Measurements from ENCODE around the gene ZNF329.

Gene ZNF329

GRCh38 chr19:58095328-58095727, 55.3 kb downstream of the ZNF329 start:
- H3K27ac Mint-ChIP-seq: no peak overlapping the region

GRCh38 chr19:58093071-58093470, 57.5 kb downstream of the ZNF329 start:
- Mint-ChIP-seq H3K36me3 (peaks cover 58% of the 10 kb centered on the region), H3K27me3 (no peaks in the 10 kb centered on the region), H3K27ac (no peak overlapping the region), H3K4me3 (no peak overlapping the region), H3K9me3 (peaks cover 10% of the 10 kb centered on the region), H3K4me1 (peaks cover 28% of the 10 kb centered on the region)
- no peak for ATAC-seq

More at GRCh38 chr19:58095328-58095727, 55.3 kb downstream of the ZNF329 start:
- H3K36me3 Mint-ChIP-seq: peaks cover 49% of the 10 kb centered on the region
- ATAC-seq: no peak
- H3K27me3 Mint-ChIP-seq: no peaks in the 10 kb centered on the region
- H3K4me3 Mint-ChIP-seq: no peak overlapping the region
- H3K4me1 Mint-ChIP-seq: peaks cover 35% of the 10 kb centered on the region
- H3K9me3 Mint-ChIP-seq: peaks cover 14% of the 10 kb centered on the region

GRCh38 chr19:58091251-58091995, 59.2 kb downstream of the ZNF329 start:
- no peak overlapping the region for H3K4me3 Mint-ChIP-seq
- ATAC-seq: no peak
- H3K36me3 Mint-ChIP-seq: peaks cover 60% of the 10 kb centered on the region
- peaks cover 13% of the 10 kb centered on the region for H3K4me1 Mint-ChIP-seq
- H3K9me3 Mint-ChIP-seq: peaks cover 7% of the 10 kb centered on the region
- no peak overlapping the region for H3K27ac Mint-ChIP-seq
- no peaks in the 10 kb centered on the region for H3K27me3 Mint-ChIP-seq

- Mint-ChIP-seq H3K9me3 (peaks cover 7% of the 10 kb centered on the region), H3K4me1 (peaks cover 5% of the 10 kb centered on the region), H3K36me3 (peaks cover 54% of the 10 kb centered on the region), H3K4me3 (no peak overlapping the region), H3K27ac (no peak overlapping the region), H3K27me3 (no peaks in the 10 kb centered on the region)
- no peak for ATAC-seq
These were observed 60.7 kb downstream of the ZNF329 start for GRCh38 chr19:58089846-58090245.

GRCh38 chr19:58088521-58089052, 62.0 kb downstream of the ZNF329 start:
- Mint-ChIP-seq H3K36me3 (peaks cover 64% of the 10 kb centered on the region), H3K4me3 (no peak overlapping the region), H3K9me3 (peaks cover 6% of the 10 kb centered on the region), H3K27me3 (no peaks in the 10 kb centered on the region), H3K27ac (no peak overlapping the region), H3K4me1 (peaks cover 5% of the 10 kb centered on the region)
- no peak for ATAC-seq

GRCh38 chr19:58086825-58087710, 63.5 kb downstream of the ZNF329 start:
- H3K27me3 Mint-ChIP-seq: no peaks in the 10 kb centered on the region
- H3K9me3 Mint-ChIP-seq: no peaks in the 10 kb centered on the region
- ATAC-seq: no peak
- H3K4me1 Mint-ChIP-seq: peaks cover 5% of the 10 kb centered on the region
- H3K4me3 Mint-ChIP-seq: no peak overlapping the region
- H3K27ac Mint-ChIP-seq: no peak overlapping the region
- H3K36me3 Mint-ChIP-seq: peaks cover 63% of the 10 kb centered on the region

- no peak overlapping the region for H3K27ac Mint-ChIP-seq
- no peaks in the 10 kb centered on the region for H3K4me1 Mint-ChIP-seq
- peaks cover 6% of the 10 kb centered on the region for H3K9me3 Mint-ChIP-seq
- no peak for ATAC-seq
- H3K4me3 Mint-ChIP-seq: no peak overlapping the region
- H3K27me3 Mint-ChIP-seq: no peaks in the 10 kb centered on the region
- H3K36me3 Mint-ChIP-seq: peaks cover 73% of the 10 kb centered on the region
These were observed 65.2 kb downstream of the ZNF329 start for GRCh38 chr19:58085348-58085875.

GRCh38 chr19:58084596-58085347, 65.8 kb downstream of the ZNF329 start:
- no peak overlapping the region for H3K4me3 Mint-ChIP-seq
- no peak overlapping the region for H3K27ac Mint-ChIP-seq
- ATAC-seq: no peak
- peaks cover 75% of the 10 kb centered on the region for H3K36me3 Mint-ChIP-seq
- H3K4me1 Mint-ChIP-seq: no peaks in the 10 kb centered on the region
- H3K9me3 Mint-ChIP-seq: peaks cover 13% of the 10 kb centered on the region
- H3K27me3 Mint-ChIP-seq: no peaks in the 10 kb centered on the region

GRCh38 chr19:58083021-58083420, 67.6 kb downstream of the ZNF329 start:
- no peak for ATAC-seq
- no peaks in the 10 kb centered on the region for H3K4me1 Mint-ChIP-seq
- no peak overlapping the region for H3K4me3 Mint-ChIP-seq
- peaks cover 17% of the 10 kb centered on the region for H3K9me3 Mint-ChIP-seq
- H3K36me3 Mint-ChIP-seq: peaks cover 64% of the 10 kb centered on the region
- no peaks in the 10 kb centered on the region for H3K27me3 Mint-ChIP-seq
- H3K27ac Mint-ChIP-seq: no peak overlapping the region

- no peak overlapping the region for H3K4me3 Mint-ChIP-seq
These were observed 70.8 kb downstream of the ZNF329 start for GRCh38 chr19:58079792-58080191.

More at GRCh38 chr19:58079792-58080191, 70.8 kb downstream of the ZNF329 start:
- no peak for ATAC-seq
- H3K36me3 Mint-ChIP-seq: peaks cover 51% of the 10 kb centered on the region
- H3K27me3 Mint-ChIP-seq: no peaks in the 10 kb centered on the region
- H3K4me1 Mint-ChIP-seq: no peaks in the 10 kb centered on the region
- H3K27ac Mint-ChIP-seq: no peak overlapping the region
- H3K9me3 Mint-ChIP-seq: peaks cover 20% of the 10 kb centered on the region
